HepG2 (cell line): ENCODE results near the gene SMIM13. TPM values are rescaled to one million over a fixed set of nuclear protein-coding genes. Genes with fewer than 3 reads are reported as not detected.

Experiments used
- ATM ChIP-seq: fragments of 450-650 bp; IDR thresholded peaks from 2 replicates; pipeline ENCODE4 v1.7.1; 2017; ENCODE audit warnings: mild to moderate bottlenecking, borderline replicate concordance
- CEBPZ ChIP-seq: IDR thresholded peaks from 2 replicates; pipeline ENCODE4 v1.6.1; 2012; ENCODE audit warnings: low read length, improper control_type of control experiment
- CHCHD3 ChIP-seq: sonication (generic); formaldehyde crosslinking; IDR thresholded peaks from 2 replicates; pipeline ENCODE4 v1.8.0; 2022; ENCODE audit warnings: mild to moderate bottlenecking, missing genetic modification reagents, moderate library complexity
- ESRRA ChIP-seq: sonication (generic); formaldehyde crosslinking; IDR thresholded peaks from 2 replicates; pipeline ENCODE4 v1.5.1; 2020; ENCODE audit warnings: mild to moderate bottlenecking, low read depth, missing genetic modification reagents
- KLF13 ChIP-seq: sonication (generic); formaldehyde crosslinking; IDR thresholded peaks from 2 replicates; pipeline ENCODE4 v1.4.0; 2020; ENCODE audit warnings: mild to moderate bottlenecking, missing genetic modification reagents
- MATR3 ChIP-seq: sonication (generic); formaldehyde crosslinking; IDR thresholded peaks from 2 replicates; pipeline ENCODE4 v1.4.0; 2020; ENCODE audit warnings: missing genetic modification reagents
- MTF2 ChIP-seq: sonication (generic); formaldehyde crosslinking; IDR thresholded peaks from 2 replicates; pipeline ENCODE4 v1.5.0; 2020; ENCODE audit warnings: missing genetic modification reagents, borderline replicate concordance
- NR1H2 ChIP-seq: sonication (generic); formaldehyde crosslinking; IDR thresholded peaks from 2 replicates; pipeline ENCODE4 v1.8.1; 2022; ENCODE audit warnings: low read depth, missing genetic modification reagents, borderline replicate concordance
- RFXANK ChIP-seq: IDR thresholded peaks from 2 replicates; pipeline ENCODE4 v1.6.1; 2016
- RORA ChIP-seq: sonication (generic); formaldehyde crosslinking; IDR thresholded peaks from 2 replicates; pipeline ENCODE4 v1.5.0; 2020; ENCODE audit warnings: mild to moderate bottlenecking, missing genetic modification reagents, moderate library complexity
- SMAD1 ChIP-seq: sonication (generic); formaldehyde crosslinking; IDR thresholded peaks from 2 replicates; pipeline ENCODE4 v1.4.0; 2020; ENCODE audit warnings: missing genetic modification reagents, low read depth, mild to moderate bottlenecking, borderline replicate concordance
- SP2 ChIP-seq: sonication (generic); formaldehyde crosslinking; IDR thresholded peaks from 2 replicates; pipeline ENCODE4 v1.5.1; 2020; ENCODE audit warnings: mild to moderate bottlenecking, missing genetic modification reagents
- ZFP36 ChIP-seq: fragments of 150-350 bp; IDR thresholded peaks from 2 replicates; pipeline ENCODE4 v1.6.1; 2018; ENCODE audit warnings: borderline replicate concordance, low read length, low read depth; ENCODE audit not compliant: partially characterized antibody
- ZNF335 ChIP-seq: sonication (generic); formaldehyde crosslinking; IDR thresholded peaks from 2 replicates; pipeline ENCODE4 v1.4.0; 2020; ENCODE audit warnings: missing genetic modification reagents
- ZNF547 ChIP-seq: sonication (generic); formaldehyde crosslinking; IDR thresholded peaks from 2 replicates; pipeline ENCODE4 v1.5.1; 2020; ENCODE audit warnings: mild to moderate bottlenecking, missing genetic modification reagents
- ZNF784 ChIP-seq: sonication (generic); formaldehyde crosslinking; IDR thresholded peaks from 2 replicates; pipeline ENCODE4 v1.5.1; 2020; ENCODE audit warnings: missing genetic modification reagents, mild to moderate bottlenecking, borderline replicate concordance
- ZNF841 ChIP-seq: sonication (generic); formaldehyde crosslinking; IDR thresholded peaks from 2 replicates; pipeline ENCODE4 v1.8.1; 2023; ENCODE audit warnings: missing genetic modification reagents, borderline replicate concordance
- ZSCAN29 ChIP-seq: sonication (generic); formaldehyde crosslinking; conservative IDR thresholded peaks from 2 replicates; pipeline ENCODE4 v1.4.0; 2020; ENCODE audit warnings: mild to moderate bottlenecking, missing genetic modification reagents
- ZSCAN9 ChIP-seq: IDR thresholded peaks from 2 replicates; pipeline ENCODE4 v1.6.1; 2016; ENCODE audit warnings: borderline replicate concordance
- polyA plus RNA-seq, 8 experiments: library from polyadenylated mRNA; depleted of rRNA in 3 of 8; stranded (reverse) in 7 of 8; unstranded in 1 of 8; fragments of >200 nt; fragmentation: Illumina TruSeq in 4 of 8; extraction: Trizol in 4 of 8; gene quantifications; 2 replicates each; pipeline versions ENCODE4 v1.2.1 to v1.2.3, GENCODE V29; 2011 to 2016; ENCODE audit warnings: low read depth in 4 of 8, missing spikeins in 1 of 8, mixed read lengths in 1 of 8; ENCODE audit not compliant: insufficient read depth in 1 of 8
- total RNA-seq, 5 experiments: library from RNA; depleted of rRNA; stranded (reverse); fragments of >200 nt; fragmentation: Illumina TruSeq; extraction: Trizol; gene quantifications; 2 replicates each; pipeline ENCODE4 v1.2.3, GENCODE V29; 2016; ENCODE audit warnings: low read depth in 1 of 5
- TF ChIP-seq, protein P1 (sequence below): sonication (generic); formaldehyde crosslinking; IDR thresholded peaks from 2 replicates; pipeline ENCODE4 v1.4.0; 2020; ENCODE audit warnings: missing genetic modification reagents, low read depth, mild to moderate bottlenecking, borderline replicate concordance
- TF ChIP-seq, protein P2 (sequence below): sonication (generic); formaldehyde crosslinking; IDR thresholded peaks from 2 replicates; pipeline ENCODE4 v1.4.0; 2020; ENCODE audit warnings: missing genetic modification reagents, borderline replicate concordance

The SMIM13 gene
- total and polyA plus RNA-seq, 2 of the 13 experiments (the other 11 are each of a cell fraction or from before 2014, with no cell fraction given) = 2.7 to 10.2 TPM

DNA sequence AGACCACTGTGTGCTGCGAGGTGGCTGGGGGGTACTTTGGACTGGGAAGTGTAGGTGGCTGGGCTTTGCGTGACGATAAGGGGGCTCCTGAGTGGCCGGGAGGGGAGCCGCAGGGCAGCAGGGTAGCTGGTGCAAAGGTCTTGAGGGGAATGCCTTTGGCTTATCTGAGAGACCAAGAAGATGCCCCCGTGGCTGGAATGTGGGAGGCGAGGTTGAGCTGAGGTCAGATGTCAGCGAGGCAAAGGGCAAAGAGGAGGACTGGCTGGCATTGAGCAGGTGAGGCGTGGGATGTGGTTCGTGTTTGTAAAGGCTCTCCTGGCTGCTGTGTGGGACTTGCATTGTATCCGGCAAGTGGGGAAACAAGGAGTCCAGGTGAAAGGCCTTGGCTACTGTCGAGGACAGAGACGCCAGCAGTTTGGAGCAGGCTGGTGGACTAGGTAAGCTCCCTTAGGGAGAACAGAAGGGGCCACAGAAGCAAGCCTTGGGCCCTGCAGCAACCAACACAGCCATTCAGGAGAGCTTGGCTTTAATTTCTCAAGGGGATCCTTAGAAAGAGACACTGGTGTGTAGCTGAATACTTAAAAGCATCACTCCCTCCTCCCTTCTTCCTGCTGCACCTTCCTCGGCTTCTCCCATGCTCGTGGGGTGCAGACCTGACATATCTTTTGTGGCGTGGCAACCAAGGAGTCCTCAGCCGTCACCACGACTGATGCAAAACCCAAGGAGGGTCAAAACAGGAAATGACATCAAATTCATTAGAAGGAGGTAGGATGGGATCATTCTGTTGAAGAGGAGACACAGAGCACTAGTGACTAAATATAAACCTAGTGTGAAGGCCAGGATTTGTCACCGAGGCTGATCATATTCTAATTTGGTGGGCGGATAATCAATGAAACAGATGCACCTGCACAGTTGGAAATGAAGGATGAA is 71.3 kb downstream of the SMIM13 start (continued):
- TF ChIP-seq RORA (no peak), CEBPZ (no peak), SP2 (CRISPR knock-in tag) (no peak), KLF13 (no peak), ZNF547 (CRISPR knock-in tag) (no peak), ZNF784 (CRISPR knock-in tag) (no peak), CHCHD3 (no peak), ZSCAN9 (CRISPR knock-in tag) (no peak), RFXANK (no peak), MTF2 (no peak), NR1H2 (CRISPR knock-in tag) (no peak), ESRRA (CRISPR knock-in tag) (peak; percentile 76; the same call in 1 of the 2 replicates), SMAD1 (CRISPR knock-in tag) (no peak), ZSCAN29 (no peak), ZNF841 (CRISPR knock-in tag) (no peak), MATR3 (no peak), ATM (no peak), ZFP36 (no peak), ZNF335 (CRISPR knock-in tag) (no peak)
- TF ChIP-seq, protein P1, sequence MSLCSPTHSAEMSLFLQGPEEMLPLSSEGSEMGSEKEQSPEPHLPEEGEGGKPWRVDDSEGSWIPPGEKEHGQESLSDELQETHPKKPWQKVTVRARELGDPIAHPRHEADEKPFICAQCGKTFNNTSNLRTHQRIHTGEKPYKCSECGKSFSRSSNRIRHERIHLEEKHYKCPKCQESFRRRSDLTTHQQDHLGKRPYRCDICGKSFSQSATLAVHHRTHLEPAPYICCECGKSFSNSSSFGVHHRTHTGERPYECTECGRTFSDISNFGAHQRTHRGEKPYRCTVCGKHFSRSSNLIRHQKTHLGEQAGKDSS (CRISPR knock-in tag) = no peak
- TF ChIP-seq, protein P2, sequence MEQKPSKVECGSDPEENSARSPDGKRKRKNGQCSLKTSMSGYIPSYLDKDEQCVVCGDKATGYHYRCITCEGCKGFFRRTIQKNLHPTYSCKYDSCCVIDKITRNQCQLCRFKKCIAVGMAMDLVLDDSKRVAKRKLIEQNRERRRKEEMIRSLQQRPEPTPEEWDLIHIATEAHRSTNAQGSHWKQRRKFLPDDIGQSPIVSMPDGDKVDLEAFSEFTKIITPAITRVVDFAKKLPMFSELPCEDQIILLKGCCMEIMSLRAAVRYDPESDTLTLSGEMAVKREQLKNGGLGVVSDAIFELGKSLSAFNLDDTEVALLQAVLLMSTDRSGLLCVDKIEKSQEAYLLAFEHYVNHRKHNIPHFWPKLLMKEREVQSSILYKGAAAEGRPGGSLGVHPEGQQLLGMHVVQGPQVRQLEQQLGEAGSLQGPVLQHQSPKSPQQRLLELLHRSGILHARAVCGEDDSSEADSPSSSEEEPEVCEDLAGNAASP = peak; percentile 86; the same call in 1 of the 2 replicates
